Measurements from ENCODE around the gene TUNAR.

TUNAR gene

GRCh38 chr14:95875831-95876760, 536 bp upstream of the TUNAR start:
- DNase-seq, result peak; percentile 52

GRCh38 chr14:95877633-95878032, 1.0 kb downstream of the TUNAR start:
- no peak for DNase-seq

DNA sequence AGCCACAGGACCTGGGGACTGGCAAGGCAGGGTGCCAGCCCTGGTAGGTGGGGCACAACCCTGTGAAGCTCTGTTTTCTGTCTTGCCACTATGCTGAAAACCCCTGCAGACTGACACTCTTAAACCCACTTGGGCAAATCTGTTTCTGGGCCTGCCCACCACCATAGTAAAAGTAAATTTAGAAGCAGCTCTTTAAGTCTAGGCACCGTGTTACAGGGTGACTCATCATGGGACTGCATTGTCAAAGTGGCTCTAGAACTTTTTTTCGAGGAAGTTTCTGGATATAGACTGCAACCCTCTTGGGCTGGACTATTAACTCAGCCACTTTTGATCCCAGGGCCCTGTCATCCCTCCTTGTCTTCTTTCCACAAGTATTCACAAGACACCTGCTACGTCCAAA, 7.7 kb downstream of the TUNAR start:
- no peak for DNase-seq

GRCh38 chr14:95885278-95885677, 8.6 kb downstream of the TUNAR start:
- no peak for DNase-seq

DNA sequence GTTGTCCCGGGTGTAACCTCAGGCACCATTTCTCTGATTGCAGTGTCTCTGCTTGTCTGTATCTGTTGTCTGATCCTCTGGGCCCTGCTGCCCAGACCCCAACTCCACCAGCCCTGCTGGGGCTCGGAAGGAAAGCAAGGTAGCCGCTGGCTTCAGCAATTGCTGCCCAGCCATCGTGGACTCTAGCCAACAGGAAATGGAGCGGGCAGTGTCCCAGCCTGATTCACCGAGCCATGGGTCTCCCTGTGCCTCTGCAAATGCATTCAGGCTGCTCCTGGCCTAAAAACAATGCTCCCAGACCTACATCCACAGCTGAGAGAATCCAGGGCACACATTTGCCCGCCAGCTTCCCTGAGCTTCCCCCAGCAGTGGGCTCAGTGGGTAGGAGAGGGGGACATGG, 9.2 kb downstream of the TUNAR start:
- DNase-seq, result no peak

DNA sequence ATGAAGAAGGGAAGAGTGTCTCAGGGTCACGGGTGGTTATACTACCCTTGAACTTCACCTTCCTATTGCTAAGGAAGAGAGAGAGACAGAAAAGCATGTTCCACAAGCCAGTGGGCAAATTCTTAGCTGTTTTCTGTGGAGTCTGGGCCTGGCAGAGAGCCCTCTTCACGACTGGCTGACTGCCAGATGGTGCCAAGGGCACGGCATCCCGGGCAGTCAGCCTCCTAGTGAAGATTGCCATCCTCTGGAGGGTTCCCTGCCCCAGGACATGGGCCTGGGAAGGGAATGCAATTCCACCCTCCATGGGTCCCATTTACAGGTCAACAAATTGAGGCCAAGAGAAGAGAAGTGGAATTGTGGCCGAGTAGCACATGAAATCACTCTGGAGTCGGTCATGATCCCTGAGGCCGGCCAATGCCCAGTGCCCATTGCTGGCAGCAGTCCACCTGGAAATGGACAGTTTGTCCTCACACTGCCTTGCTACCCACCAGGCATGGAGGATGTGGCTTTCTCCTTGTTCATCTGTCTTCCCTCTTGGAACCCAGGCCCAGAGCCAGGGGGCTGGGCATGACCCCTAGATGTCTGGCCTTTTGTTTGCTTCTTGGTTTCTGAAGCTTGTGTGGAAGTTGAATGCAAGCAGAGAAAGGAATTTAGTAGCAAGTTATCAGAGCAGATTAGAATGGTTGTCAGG, 9.9 kb downstream of the TUNAR start:
- no peak for DNase-seq

DNA sequence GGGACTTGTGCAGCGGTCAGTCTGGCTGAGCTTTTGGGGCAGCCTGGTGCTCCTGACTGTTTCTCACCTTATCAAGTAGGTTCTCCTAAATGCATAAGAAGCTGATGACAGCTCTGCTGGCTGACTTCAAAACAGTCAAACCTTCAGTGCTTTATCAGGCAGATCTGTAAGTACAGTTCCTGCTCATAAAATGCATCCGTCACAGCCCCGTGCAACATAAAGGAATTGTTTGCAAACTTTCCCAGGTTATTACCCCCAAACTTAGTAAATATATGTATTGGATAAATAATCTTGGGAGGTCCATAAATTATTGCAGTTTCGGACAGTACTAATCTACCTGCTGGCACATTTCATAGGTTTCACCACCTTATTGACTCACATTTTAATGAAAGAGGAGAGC, 10.7 kb downstream of the TUNAR start:
- DNase-seq, result no peak

GRCh38 chr14:95889236-95889979, 12.8 kb downstream of the TUNAR start:
- DNase-seq, result no peak

DNA sequence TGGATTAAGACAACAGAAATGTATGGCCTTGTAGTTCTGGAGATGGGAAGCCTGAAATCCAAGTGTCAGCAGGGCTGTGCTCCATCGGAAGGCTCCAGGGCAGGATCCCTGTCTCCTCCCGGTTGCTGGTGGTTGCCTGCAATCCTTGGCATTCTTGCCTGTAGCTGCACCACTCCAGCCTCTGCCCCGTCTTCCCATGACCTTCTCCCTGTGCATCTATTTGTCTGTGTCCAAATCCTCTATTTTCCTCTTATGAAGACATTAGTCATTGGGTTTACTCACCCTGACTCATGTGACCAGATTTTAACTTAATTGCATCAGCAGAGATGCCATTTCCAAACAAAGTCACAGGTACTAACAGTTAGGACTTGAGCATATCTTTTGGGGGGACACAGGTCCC, 15.1 kb downstream of the TUNAR start:
- DNase-seq, result no peak

- no peak for DNase-seq
These were observed 15.5 kb downstream of the TUNAR start for GRCh38 chr14:95892142-95892541.

- peak; percentile 5 for DNase-seq
These were observed 19.1 kb downstream of the TUNAR start for GRCh38 chr14:95895720-95896119.

DNA sequence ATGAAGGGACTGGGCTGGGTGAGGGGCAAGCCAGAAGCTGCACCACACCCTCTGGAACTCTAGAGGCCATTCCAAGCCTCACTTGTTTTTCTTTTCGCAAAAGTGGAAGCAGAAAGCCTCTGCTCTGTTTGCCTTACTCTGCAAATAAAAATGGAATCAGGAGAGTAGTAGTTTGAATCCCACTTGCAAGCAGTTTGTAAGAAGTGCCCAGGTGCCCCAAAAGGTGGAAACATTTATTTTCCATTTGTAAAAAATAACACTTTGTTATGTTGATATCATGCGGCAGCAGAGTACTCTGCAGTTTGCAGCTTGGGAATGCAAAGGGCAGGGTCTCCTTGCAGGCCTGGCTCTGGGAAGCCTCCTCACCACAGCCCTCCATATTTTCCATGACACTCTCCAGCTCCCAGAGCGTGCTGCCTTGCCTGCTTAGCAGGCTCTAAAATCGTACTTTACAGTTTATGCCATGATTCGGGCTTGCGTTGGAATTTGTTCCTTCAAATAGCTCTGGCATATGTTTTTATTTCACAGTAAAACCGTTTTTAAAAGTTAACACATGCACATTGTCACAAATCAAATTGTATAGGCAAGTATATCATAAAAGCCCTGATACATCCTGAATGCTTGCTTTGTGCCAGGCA, 20.0 kb downstream of the TUNAR start:
- DNase-seq, result no peak

DNA sequence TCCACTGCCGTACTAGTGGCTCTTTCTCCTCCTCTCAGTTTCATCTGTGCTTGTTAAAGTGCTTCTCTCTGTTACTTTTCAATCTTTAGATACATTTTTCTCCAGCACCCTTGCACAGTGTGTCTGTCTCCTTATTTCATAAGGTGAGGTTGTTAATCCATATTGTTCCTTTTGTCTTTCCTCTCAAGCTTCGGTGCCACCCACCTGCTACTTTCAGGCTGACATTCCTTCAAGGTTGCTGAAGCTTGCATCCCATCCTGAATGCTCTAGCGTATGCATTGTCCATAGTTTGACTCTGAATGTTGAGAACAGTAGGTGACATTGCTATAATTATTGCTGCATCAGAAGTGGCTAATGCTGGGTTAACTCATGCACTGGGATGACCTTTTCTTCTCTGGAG, 20.6 kb downstream of the TUNAR start:
- DNase-seq, result no peak

GRCh38 chr14:95901054-95901453, 24.4 kb downstream of the TUNAR start:
- DNase-seq, result no peak

GRCh38 chr14:95902273-95902826, 25.7 kb downstream of the TUNAR start:
- no peak for DNase-seq

DNA sequence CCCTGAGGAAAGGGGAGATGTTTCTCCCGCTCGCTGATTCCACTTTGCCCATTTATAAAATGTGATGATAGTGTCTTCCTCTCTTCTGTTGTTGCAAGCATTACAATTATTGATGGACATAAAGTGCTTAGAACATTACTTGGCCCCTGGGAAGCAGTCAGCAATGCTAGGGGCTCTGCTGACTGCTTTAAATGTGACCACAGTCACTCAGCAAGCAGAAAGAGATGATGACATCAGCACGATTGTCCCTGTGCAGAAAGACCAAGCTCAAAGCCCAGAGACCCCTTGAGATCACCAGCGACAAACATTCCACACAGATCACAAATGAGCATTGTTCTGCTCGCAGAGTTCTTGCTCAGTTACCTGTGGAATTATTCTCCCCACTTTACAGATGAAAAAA, 26.5 kb downstream of the TUNAR start:
- DNase-seq, result no peak

- no peak for DNase-seq
These were observed 27.0 kb downstream of the TUNAR start for GRCh38 chr14:95903616-95904107.

GRCh38 chr14:95906591-95906990, 30.0 kb downstream of the TUNAR start:
- DNase-seq, result no peak

GRCh38 chr14:95910628-95911027, 34.0 kb downstream of the TUNAR start:
- no peak for DNase-seq

- DNase-seq, result no peak
These were observed 34.8 kb downstream of the TUNAR start for GRCh38 chr14:95911456-95911855.

- no peak for DNase-seq
These were observed 38.7 kb downstream of the TUNAR start for GRCh38 chr14:95915330-95915729.

DNA sequence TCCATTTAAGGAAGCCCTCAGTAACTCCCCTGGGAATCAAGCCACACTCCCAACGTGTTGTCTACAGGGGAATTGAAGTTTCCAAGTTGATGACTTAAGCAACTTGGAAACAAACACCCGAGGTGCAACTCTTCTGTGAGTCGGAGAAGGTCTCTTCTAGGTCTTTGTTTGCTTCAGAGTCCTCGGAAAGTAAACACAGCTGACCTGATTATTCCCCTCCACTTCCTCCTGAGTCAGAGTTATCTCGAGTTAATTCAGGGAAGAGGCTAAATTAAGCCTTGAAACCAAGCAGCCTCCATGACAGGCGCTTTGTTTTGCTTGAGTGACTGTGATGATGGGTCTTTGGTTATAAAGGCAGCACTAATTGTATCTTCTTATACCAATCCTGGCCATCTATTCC, 41.8 kb downstream of the TUNAR start:
- no peak for DNase-seq

Measured in NCI-H2171 treated with DMSO at 0.1 percent for 48 hours (cell line).